ENCODE data around the gene CNNM2. TPM values are rescaled to one million over a fixed set of nuclear protein-coding genes. Genes with fewer than 3 reads are reported as not detected.

Gene CNNM2
- total RNA-seq, 1 experiment from 2014 or later = 23.5 TPM

DNA sequence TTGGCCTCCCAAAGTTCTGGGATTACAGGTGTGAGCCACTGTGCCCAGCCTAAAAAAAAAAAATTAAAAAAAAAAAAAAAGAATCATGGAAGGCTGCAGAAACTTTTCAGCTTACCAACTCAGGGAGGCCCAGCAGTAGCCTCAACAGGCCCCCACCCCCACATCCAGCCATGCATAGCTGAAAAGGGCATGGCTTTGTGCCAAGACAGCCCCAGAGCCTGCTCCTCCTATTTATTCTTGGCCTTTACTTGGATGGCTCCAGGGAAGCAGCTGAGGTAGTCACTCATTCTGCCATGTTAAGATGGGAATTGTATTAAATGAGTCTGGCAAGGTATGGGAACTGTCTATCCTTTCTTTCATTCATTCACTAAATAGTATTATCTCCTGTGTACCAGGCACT lies 13.7 kb upstream of the CNNM2 start:
- Mint-ChIP-seq H3K27me3 (ENCODE audit: low read depth) (no peaks in the 10 kb centered on the region), H3K36me3 (no peaks in the 10 kb centered on the region), H3K4me1 (peaks cover 3% of the 10 kb centered on the region; the same call in 1 of the 2 replicates), H3K27ac (no peak overlapping the region), H3K4me3 (no peak overlapping the region), H3K9me3 (peaks cover 4% of the 10 kb centered on the region; the same call in 1 of the 2 replicates)
- ATAC-seq (no peak), DNase-seq (ENCODE audit: low spot score) (no peak)
- no peak for TF ChIP-seq TEAD1 (CRISPR knock-in tag; IDR thresholded peaks at IDR 0.05)
- TF ChIP-seq, protein P1, sequence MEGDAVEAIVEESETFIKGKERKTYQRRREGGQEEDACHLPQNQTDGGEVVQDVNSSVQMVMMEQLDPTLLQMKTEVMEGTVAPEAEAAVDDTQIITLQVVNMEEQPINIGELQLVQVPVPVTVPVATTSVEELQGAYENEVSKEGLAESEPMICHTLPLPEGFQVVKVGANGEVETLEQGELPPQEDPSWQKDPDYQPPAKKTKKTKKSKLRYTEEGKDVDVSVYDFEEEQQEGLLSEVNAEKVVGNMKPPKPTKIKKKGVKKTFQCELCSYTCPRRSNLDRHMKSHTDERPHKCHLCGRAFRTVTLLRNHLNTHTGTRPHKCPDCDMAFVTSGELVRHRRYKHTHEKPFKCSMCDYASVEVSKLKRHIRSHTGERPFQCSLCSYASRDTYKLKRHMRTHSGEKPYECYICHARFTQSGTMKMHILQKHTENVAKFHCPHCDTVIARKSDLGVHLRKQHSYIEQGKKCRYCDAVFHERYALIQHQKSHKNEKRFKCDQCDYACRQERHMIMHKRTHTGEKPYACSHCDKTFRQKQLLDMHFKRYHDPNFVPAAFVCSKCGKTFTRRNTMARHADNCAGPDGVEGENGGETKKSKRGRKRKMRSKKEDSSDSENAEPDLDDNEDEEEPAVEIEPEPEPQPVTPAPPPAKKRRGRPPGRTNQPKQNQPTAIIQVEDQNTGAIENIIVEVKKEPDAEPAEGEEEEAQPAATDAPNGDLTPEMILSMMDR (IDR thresholded peaks at IDR 0.05) = no peak
- TF ChIP-seq, protein P2, sequence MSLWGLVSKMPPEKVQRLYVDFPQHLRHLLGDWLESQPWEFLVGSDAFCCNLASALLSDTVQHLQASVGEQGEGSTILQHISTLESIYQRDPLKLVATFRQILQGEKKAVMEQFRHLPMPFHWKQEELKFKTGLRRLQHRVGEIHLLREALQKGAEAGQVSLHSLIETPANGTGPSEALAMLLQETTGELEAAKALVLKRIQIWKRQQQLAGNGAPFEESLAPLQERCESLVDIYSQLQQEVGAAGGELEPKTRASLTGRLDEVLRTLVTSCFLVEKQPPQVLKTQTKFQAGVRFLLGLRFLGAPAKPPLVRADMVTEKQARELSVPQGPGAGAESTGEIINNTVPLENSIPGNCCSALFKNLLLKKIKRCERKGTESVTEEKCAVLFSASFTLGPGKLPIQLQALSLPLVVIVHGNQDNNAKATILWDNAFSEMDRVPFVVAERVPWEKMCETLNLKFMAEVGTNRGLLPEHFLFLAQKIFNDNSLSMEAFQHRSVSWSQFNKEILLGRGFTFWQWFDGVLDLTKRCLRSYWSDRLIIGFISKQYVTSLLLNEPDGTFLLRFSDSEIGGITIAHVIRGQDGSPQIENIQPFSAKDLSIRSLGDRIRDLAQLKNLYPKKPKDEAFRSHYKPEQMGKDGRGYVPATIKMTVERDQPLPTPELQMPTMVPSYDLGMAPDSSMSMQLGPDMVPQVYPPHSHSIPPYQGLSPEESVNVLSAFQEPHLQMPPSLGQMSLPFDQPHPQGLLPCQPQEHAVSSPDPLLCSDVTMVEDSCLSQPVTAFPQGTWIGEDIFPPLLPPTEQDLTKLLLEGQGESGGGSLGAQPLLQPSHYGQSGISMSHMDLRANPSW (CRISPR knock-in tag; conservative IDR thresholded peaks at IDR 0.05; ENCODE audit: low read depth) = no peak
- TF ChIP-seq JUN (CRISPR knock-in tag; IDR thresholded peaks at IDR 0.05) = no peak
- TF ChIP-seq, protein P3, sequence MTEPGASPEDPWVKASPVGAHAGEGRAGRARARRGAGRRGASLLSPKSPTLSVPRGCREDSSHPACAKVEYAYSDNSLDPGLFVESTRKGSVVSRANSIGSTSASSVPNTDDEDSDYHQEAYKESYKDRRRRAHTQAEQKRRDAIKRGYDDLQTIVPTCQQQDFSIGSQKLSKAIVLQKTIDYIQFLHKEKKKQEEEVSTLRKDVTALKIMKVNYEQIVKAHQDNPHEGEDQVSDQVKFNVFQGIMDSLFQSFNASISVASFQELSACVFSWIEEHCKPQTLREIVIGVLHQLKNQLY (CRISPR knock-in tag; IDR thresholded peaks at IDR 0.05) = no peak
- TF ChIP-seq IRF2 (CRISPR knock-in tag; IDR thresholded peaks at IDR 0.05; ENCODE audit: borderline replicate concordance, low read depth) = no peak
- no peak for TF ChIP-seq CBFB (CRISPR knock-in tag; IDR thresholded peaks at IDR 0.05; ENCODE audit: low read depth)
- ChIA-PET POLR2A (interaction anchor here (0.6 to 0.7 kb wide), 2 partner anchors 8 to 1777 kb away, joined by 4 to 7 read pairs; no protein-coding TSS in a partner anchor), CTCF (interaction anchor here (0.9 to 1.5 kb wide), 5 partner anchors 13 to 340 kb away, joined by 3 to 6 read pairs (median 3); partner anchors contain the start of genes CNNM2 and CYP17A1)

DNA sequence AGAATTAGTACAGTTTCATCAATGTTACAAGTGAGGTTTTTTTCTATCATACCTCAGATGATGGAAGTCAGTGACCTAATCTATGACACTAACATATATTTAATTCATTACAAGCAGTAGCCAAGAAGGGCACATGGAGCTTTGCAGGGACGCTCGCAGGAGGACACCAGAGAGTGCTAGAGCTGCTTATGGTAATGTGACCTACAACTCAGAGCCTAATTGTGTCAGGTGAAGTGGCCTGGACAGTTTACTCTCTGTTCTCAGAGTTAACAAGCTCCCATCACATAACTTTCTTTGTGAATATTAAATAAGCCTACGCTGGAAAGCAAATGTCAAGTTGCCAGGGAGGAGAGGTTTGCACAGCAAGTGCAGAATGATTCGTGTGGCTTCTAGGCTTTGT lies 11.6 kb upstream of the CNNM2 start:
- DNase-seq (ENCODE audit: low spot score) (no peak), ATAC-seq (no peak)
- ChIA-PET CTCF (interaction anchor here (1.1 to 2.2 kb wide), 2 partner anchors 10 to 12 kb away, joined by 3 to 5 read pairs; partner anchors contain the start of gene CNNM2), POLR2A (no interaction called here)
- TF ChIP-seq JAZF1 (CRISPR knock-in tag; IDR thresholded peaks at IDR 0.05) = no peak
- no peak overlapping the region for H3K4me3 Mint-ChIP-seq
- H3K9me3 Mint-ChIP-seq = peaks cover 4% of the 10 kb centered on the region; the same call in 1 of the 2 replicates
- H3K4me1 Mint-ChIP-seq = peaks cover 3% of the 10 kb centered on the region; the same call in 1 of the 2 replicates
- no peak overlapping the region for H3K27ac Mint-ChIP-seq
- H3K36me3 Mint-ChIP-seq = no peaks in the 10 kb centered on the region
- H3K27me3 Mint-ChIP-seq (ENCODE audit: low read depth) = no peaks in the 10 kb centered on the region

DNA sequence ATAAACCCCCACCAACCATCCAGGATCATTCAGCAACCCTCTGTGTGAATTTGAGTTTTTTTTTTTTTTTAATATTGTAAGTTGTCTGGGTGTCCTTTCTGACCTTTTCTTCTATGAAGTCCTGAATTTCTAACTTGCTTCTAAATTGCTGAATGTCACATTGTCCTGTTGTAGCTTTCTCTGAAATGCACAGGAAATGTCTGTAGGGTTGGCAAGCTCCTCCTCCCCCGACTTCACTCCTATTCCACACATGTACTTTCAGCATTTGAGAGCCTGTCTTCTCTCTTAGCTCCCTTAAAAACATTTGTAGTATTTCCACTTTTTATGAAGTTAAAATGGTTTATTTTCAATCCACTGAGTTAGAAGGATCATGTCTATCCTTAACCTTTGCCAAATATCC lies 3.3 kb upstream of the CNNM2 start:
- ChIA-PET POLR2A (interaction anchor here (0.6 kb wide), 1 partner anchor 1118 kb away, joined by 3 read pairs; no protein-coding TSS in a partner anchor), CTCF (interaction anchor here (0.6 to 1.5 kb wide), 5 partner anchors 11 to 330 kb away, joined by 3 to 4 read pairs (median 3); no protein-coding TSS in a partner anchor)
- no peak for ATAC-seq
- H3K4me3 Mint-ChIP-seq = no peak overlapping the region
- H3K36me3 Mint-ChIP-seq = no peaks in the 10 kb centered on the region
- peaks cover 11% of the 10 kb centered on the region for H3K27me3 Mint-ChIP-seq (ENCODE audit: low read depth)
- TF ChIP-seq NFE2L1 (CRISPR knock-in tag; IDR thresholded peaks at IDR 0.05) (no peak), GTF2I (CRISPR knock-in tag; conservative IDR thresholded peaks at IDR 0.05) (no peak), EMX1 (CRISPR knock-in tag; IDR thresholded peaks at IDR 0.05) (no peak), MXD4 (CRISPR knock-in tag; IDR thresholded peaks at IDR 0.05; ENCODE audit: borderline replicate concordance) (no peak), FOXK1 (CRISPR knock-in tag; IDR thresholded peaks at IDR 0.05) (no peak), SP1 (CRISPR knock-in tag; conservative IDR thresholded peaks at IDR 0.05) (no peak), NR1H2 (CRISPR knock-in tag; IDR thresholded peaks at IDR 0.05) (no peak), OVOL2 (CRISPR knock-in tag; IDR thresholded peaks at IDR 0.05; ENCODE audit: borderline replicate concordance) (no peak), GABPB1 (CRISPR knock-in tag; IDR thresholded peaks at IDR 0.05) (no peak)
- TF ChIP-seq, protein P4, sequence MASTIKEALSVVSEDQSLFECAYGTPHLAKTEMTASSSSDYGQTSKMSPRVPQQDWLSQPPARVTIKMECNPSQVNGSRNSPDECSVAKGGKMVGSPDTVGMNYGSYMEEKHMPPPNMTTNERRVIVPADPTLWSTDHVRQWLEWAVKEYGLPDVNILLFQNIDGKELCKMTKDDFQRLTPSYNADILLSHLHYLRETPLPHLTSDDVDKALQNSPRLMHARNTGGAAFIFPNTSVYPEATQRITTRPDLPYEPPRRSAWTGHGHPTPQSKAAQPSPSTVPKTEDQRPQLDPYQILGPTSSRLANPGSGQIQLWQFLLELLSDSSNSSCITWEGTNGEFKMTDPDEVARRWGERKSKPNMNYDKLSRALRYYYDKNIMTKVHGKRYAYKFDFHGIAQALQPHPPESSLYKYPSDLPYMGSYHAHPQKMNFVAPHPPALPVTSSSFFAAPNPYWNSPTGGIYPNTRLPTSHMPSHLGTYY (CRISPR knock-in tag; IDR thresholded peaks at IDR 0.05) = no peak
- TF ChIP-seq, protein P5, sequence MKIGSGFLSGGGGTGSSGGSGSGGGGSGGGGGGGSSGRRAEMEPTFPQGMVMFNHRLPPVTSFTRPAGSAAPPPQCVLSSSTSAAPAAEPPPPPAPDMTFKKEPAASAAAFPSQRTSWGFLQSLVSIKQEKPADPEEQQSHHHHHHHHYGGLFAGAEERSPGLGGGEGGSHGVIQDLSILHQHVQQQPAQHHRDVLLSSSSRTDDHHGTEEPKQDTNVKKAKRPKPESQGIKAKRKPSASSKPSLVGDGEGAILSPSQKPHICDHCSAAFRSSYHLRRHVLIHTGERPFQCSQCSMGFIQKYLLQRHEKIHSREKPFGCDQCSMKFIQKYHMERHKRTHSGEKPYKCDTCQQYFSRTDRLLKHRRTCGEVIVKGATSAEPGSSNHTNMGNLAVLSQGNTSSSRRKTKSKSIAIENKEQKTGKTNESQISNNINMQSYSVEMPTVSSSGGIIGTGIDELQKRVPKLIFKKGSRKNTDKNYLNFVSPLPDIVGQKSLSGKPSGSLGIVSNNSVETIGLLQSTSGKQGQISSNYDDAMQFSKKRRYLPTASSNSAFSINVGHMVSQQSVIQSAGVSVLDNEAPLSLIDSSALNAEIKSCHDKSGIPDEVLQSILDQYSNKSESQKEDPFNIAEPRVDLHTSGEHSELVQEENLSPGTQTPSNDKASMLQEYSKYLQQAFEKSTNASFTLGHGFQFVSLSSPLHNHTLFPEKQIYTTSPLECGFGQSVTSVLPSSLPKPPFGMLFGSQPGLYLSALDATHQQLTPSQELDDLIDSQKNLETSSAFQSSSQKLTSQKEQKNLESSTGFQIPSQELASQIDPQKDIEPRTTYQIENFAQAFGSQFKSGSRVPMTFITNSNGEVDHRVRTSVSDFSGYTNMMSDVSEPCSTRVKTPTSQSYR (CRISPR knock-in tag; IDR thresholded peaks at IDR 0.05) = no peak
- H3K4me1 Mint-ChIP-seq = peaks cover 13% of the 10 kb centered on the region
- H3K9me3 Mint-ChIP-seq = no peaks in the 10 kb centered on the region
- no peak overlapping the region for H3K27ac Mint-ChIP-seq
- no peak for DNase-seq (ENCODE audit: low spot score)

Measured in WTC11 (cell line).